ENCODE measurements around the gene ANO8.

The ANO8 gene

DNA sequence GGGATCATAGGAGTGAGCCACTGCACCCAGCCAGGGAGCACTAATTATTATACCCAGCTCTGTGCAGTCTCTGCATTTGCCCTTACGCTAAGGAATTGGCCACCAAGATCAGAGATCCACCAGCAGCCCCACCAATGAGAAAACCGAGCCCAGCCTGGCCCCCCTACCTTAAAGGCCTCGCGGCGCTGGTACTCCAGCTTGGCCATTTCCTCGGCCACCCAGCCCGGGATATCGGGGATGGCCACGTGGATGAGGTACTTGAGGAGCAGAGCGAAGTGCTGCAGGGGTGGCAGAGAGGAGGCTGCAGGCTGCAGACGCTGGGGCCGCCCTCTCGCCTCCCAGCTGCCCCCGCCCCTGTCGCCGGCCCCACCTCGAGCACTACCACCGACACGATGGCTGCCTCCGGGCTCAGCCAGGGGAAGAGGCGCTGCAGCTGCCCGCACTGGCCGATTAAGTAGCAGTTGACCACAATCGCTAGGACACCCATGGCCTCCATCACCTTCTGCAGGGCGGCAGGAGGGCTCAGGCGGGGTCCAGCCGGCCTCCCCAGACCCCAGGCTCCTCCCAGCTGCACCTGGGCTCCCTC is 7.5 kb downstream of the ANO8 start:
- DNase-seq: no peak

DNA sequence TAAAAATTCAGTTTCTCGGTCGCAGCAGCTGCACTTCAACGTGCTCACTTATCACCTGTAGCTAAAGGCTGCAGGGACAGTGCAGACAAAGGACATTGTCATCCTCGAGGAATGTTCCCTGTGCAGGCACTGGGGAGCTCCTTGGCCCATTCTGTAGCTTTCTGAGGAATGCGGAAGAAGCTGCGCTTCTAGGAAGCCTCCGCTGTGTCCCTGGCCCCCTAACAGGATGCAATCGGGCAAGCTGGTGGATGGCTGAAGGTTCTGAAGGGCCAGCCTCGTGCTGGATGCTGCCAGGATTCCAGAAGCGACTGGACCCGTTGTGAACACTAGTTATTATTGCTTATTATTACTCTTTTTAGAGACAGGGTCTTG is 8.1 kb downstream of the ANO8 start:
- no peak for DNase-seq

DNA sequence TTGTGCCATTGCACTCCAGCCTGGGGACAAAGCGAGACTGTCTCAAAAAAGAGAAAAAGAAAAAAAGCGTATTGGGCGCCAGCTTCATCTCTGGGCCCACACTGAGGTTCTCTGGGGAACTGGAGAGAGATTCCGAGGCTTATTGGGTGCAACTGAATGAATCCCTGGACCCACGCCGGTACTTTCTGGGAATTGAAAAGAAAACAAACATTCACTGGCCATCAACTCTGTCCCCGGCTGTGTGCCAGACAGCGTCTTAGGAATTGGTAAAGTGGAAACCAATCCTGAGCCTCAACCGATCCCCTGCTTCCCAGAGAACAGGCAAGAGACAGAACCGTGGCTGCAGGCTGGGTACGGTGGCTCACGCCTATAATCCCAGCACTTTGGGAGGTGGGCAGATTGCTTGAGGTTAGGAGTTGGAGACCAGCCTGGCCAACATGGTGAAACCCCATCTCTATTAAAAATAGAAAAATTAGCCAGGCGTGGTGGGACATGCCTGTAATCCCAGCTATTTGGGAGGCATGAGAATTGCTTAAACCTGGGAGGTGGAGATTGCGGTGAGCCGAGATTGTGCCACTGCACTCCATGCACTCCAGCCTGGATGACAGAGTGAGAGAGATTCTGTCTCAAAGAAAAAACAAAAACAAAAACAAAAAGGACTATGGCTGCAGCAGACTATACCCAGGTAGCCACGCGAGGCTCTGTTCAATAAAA is 8.6 kb downstream of the ANO8 start:
- DNase-seq: no peak

DNA sequence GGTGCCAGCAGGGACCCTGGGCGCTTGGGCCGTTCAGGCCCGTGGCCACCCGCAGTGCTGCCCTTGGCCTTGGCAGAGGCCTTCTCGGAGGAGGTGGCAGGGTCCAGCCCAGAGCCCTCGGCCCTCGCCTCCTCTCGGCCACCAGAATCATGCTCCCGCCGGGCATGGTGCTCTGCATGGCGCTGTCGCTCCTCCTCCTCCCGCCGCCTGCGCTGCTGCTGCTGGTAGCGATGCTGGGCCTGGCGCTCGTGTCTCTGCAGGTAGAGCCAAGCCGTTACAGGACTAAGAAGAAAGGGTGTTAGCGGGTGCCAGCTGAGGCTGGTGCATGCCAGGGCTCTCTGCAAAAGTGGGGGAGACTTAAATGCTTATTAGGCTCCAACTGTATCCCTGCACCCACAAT is 9.5 kb downstream of the ANO8 start:
- no peak for DNase-seq

DNA sequence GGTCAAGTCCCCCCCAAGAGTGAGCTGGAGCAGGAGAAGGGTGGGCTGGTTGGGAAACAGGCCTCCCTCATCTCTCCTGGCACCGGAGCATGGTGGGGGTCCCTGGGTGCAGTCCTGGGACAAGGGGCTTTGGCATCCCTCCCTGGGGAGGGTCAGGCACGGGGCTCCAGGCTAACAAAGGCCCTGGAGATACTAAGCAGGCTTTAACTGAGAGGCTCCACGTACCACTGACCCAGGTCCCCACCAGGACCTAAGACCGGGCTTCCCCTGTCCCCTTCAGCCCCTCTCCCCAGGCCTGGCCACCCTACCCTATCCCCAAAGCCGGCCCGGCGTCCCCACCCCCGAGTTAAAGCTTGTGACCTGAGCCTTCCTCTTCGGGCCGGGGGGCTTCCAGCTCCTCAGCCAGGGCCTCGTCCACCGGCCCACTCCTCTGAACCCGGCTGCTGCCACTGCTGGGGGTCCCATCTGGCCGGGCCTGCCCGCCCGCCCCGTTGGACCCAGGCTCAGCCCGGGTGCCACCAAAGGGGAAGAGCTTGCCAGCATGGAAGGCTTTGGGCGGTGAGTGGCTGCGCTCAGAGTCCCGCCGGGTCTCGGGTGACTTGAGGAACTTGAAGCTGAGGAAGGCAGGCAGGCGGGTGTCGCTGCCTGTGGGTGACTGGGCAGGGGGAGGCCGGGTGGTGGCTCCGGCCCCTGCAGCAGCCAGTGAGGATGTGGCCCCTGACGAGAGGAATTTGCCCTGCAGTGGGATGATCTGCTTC is 10.1 kb downstream of the ANO8 start:
- DNase-seq: no peak

DNA sequence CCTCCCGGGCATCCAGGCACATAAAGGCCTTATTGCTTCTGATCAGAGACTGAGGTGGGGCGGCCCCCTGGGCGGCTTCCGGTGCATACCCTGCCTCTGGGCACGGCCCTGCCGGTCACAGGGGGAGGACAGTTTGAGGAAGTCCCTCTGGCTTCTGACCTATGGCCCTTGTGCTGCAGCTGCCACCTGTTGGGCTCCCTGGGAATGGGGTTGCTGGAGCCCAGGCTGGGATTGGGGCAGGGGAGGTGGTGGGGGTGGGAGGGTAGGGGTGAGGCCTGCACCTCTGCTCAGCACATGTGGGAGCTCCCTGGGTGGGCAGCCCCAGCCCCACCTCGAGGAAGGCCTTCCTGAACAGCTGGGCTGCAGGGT is 10.7 kb downstream of the ANO8 start:
- DNase-seq: no peak

DNA sequence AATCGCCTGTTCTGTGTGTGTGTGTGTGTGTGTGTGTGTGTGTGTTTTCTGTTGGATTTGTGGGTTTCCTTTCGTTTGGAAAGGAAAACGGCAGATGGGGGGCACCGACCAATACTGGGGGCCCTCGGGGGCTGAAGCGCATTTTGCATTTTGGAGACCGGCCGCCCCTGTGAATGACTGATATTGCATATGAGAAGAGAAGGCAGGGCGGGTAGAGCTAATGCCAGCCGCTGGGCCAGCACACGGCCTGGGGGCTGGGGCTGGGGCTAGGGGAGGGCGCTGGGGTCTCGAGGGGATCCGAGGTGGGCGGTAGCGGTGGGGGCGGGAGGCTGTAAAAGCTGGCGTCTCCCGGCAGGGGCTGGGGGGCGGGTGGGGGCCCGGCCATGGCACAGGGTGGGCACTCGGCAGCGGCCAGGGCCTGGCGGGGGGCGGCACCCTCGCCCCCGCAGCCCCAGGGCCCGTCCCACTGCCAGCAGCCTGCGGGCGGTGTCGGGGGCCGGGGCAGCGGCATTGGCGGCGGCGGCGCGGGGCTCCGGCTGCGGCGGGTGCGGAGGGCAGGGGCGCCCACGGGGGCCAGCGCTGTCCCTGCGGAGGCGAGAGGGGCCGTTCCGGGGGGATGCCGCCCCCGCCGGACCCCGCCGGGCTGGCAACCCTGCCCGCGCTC is 11.2 kb downstream of the ANO8 start:
- DNase-seq: no peak

DNA sequence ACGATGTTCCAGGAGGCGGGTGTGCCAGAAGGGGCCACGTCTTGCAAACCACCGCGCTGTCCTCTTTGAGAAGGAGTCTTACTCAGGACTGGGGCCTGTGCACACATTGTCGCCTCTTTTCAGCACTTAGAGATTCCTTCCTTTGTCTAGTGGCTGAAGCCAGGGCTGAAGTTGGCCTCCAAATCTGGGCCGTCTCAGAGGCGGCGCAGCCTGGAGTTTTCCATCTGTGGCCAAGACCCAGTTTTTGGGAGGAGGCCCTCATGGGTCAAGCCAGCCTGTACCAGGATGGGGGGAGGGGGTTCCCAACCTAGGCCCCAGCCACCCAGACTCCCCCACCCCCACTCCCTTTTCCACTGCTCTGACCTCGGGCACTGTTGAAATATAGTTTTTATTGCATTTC is 11.8 kb downstream of the ANO8 start:
- no peak for DNase-seq

DNA sequence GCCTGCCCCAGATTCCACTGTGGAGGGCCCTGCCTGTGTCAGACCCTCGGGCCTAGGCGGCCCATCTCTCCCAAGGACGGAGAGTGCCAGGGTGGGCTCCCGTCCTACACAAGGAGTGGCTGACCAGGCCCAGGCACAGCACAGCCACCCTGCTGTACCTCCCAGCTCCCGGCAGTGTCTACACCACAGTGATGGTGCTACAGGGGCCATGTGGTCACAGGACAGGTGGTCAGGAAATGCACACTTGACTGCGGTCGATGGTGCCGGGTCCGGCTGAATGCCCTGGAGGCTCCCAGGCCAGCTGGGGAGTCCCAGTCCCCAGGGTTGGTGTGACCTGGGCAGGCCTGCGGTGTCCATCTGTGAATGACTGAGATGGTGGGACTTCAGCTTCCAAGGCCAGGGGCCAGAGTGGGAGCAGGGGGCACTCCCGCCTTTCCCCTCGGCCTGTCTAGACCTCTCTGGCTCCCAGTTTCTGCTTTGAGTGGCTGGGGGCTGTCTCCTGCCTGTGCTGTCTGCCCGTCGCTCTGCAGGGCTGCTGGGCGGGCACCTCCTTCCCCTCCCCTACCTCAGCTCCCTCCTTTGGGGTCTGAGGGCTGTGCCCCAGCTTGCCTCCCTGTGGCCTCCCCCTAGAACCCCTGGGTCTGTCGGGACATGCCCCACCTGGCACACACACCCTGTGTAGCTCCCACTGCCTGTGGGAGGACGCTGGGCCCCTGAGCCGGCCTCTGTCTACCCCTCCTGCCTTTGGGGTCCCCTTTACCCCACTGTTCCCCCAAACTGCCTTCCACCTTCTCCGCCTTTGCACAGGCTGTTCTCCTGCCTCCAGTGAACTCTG is 12.8 kb downstream of the ANO8 start:
- no peak for DNase-seq

DNA sequence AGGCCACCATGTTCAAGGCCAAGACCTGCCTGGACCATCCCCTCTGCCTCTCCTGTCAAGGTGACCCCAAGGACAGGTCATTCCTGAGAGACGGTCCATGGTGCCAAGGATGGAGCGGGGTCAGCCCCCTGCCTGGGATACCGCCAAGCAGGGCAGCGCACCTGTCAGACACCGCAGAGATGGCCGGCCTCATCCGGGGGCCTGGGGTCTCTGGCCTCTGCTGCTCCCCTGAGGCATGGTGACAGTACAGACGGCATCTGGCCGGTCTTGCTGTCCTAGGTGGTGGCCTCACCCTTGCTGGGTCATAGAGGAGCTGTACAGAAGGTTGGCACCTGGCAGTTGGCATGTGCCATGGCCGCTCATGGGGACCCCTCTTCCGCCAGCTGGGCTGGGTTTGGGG is 14.2 kb downstream of the ANO8 start:
- no peak for DNase-seq

DNA sequence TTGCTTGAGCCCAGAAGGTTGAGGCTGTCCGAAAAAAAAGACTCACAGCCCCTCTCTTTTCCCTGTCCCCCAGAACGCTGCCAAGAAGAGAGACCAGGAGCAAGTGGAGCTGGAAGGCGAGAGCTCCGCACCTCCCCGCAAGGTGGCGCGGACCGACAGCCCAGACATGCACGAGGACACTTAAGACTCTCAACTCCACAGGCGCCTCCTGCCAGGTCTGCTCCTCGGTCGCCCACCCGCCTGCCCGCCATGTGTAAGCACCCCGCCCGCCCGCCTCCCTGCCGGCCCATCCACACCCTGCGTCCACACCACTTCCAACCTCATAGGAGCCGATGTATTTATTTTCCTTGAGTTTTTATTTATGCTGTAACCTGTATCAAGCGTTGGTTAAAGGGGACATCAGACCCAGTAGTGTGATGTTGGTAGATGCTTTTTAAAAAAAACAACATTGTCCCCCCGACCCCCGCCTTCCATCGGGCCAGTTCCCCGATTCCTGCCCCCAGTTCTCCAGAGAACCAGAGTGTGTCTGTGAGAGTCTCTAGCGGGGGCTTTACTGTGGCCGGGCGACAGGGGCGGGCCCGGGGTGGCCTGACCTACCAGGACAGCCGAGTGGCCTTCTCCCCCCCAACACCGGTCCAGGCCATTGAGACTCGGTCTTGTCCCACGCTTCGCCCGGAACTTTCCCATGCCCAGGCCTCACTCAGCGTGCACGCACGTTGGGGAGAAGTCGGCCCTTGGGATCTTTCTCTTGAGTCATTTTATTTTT is 15.0 kb downstream of the ANO8 start:
- DNase-seq: no peak

DNA sequence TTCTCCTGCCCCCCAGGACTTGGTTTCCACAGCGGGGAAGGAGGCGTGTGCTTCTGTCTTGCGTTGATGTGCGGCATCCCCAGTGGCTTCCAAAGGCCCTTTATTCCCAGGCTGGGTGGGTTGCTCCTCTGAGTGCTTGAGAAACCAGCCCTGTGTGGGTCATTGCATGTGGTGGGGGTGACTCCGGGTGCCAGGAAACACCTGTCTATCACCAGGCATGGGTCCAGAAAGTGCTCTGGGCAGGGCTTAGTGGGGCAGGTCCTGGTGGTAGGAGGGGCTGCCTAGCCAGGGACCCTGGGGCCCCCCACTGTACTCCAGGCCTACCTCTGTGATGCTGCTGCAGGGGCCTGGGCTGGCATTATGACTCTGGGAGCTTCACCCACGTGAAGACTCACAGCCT is 15.7 kb downstream of the ANO8 start:
- DNase-seq: no peak

DNA sequence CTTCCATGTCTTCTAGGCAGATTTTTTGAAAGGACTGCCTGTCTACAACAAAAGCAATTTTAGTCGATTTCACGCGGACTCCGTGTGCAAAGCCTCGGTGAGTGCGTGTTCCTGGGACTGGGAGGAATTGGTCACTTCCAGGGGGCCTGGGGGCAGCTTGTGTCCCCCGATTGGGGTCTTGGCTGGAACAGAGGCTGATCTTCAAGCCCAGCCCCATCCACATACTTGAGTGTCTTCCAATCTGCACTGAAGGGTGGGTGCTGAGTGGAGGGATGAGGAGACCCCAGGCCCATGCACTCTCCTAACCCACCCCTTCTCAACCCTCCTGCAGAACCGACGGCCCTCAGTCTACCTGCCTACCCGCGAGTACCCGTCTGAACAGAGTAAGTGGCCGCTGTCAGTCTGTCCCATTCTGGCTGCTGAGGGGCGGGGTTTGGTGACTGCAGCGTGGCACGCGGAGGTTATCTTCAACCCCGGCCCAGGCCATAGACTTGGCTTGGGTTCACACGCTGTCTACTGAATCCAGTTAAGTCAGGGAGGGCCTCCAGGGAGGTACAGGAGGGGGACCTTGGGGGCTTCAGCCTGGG is 20.6 kb downstream of the ANO8 start:
- no peak for DNase-seq

DNA sequence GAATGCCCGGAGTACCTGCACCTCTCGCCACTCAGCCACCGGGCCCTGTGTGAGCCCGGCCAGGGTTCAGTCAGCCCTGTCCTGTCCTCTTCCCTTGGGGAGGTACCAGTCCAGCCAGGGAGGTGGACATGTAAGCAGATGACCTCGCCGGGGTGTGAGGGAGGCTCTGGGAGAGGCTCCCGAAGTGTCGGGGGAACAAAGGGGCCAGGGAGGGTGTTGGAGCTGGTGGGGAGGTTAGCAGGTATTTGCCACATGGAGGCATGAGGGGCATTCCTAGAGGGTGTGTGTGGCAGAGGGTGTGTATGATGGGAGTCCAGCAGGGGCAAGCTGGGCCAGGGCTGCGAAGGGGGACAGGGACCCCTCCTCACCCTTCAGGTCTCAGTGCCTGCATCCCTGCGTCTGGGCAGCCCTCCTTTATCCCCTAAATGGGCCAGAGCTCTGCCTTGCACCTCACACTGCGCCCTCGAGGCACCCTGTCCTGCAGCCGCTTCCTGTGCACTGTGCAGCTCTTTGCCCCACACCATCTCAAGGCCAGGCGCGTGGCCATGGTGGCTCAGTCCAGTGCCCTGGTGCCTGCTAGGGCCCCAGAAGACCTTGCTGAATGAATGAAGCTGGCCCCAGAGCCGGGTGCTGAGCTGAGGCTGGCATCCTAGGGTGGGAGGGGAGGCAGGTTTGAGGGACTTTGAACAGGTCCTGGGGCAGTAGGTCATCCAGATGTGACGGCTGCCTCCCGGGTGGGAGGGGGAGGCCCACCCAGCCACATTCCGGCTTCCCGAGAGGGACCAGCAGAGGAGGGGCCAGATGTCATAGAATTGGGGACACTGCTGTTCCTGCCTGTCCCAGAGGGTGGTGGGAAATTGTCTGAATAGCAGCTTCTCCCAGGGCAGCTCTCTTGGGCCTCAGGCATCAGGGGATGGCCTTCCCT is 22.2 kb downstream of the ANO8 start:
- no peak for DNase-seq

DNA sequence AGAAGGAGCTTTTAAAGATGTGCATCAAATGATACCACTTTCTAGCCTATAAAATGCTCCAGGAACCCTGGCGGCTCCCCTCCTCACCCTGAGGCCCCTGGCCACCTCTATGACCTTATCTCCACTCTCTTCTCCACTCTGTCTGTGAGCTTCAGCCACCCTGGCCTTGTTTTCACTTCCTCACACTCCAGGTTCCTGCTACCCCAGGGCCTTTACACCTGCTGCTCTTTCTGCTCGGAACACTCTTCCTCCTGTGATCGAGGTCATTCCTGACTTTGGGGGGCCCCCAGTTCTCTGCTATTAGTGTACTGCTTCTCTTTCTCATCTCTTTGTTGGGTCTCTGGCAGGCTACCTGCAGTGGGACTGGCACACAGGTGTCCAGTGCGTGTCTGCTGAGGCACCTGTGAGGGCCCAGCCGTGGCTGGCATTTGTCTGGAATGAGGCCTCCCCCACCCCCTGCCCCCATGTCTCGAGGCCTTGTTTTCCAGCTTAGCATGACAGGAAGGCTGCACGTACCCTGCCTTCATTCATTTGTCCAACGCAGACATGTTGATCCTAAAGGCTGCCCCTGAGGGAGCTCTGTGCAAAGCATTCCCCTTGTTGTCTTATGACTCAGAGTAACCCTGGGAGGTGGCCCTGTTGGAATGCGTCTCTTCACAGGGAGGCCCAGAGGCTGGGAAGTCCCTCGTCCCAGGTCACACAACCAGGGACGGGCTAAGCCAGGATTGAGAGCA is 23.0 kb downstream of the ANO8 start:
- DNase-seq: no peak

DNA sequence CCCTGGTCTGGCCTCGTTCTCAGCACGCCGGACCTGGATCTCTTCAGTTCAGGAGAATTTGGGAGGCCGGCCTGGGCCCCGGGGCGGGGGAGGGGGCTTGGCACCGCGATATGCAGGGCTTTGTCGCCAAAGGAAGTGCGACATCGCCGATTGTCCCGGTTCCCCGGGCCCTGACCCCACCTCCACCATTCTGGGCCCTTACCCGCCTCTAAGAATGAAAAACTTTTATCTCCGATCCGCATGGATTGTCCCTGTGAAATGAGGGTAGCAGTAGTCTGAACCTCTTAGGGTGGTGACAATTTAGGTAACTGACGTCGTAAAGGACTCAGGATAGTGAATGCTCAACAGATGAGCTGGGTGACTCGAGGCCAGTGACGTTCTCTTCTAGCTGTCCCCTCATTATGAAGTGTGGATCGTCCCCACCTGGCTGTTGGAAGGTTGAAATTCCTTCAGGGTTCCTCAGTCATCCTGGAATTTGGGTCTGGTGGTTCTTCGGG is 24.6 kb downstream of the ANO8 start:
- DNase-seq: no peak

DNA sequence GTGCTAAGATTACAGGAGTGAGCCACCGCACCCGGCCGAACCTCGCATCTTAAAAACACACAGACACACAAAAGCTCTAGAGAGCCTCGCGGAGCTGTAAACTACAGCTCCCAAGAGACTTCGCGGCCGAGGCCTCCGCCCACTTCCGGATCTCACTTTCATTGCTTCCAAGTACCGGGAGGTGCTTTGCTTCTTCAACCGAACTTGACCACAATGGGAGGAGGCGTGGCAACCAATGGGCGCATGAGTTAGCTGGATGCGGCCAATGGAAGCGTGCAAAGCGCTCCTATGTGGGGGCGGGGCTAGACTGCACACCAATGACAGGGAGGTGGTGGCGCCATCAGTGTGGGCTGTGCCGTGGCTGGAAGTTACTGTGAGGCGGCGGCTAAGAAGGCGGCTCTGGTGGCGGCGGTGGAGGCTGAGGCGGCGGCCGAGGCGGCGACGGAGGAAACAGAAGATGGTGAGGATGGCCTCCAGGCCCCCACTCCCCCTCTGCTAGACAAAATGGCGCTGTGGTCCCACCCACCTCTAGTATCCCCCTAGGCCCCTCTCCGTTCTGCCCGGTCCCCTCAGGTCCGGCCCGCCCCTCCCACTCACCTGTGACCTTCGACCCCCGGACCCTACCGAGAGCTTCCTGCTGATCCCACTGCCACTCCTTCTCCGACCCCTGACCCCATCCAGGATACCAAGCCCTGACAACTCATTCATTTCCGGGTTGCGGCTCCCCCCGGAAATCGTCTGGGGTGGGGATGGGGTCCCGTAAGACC is 25.3 kb downstream of the ANO8 start, which contains the start of gene DDA1:
TSS of gene DDA1 (plus strand) at position 366 of the 767 bp plus-strand sequence. CDS start at position 458, 92 bp downstream.
- DNase-seq: peak; percentile 78

DNA sequence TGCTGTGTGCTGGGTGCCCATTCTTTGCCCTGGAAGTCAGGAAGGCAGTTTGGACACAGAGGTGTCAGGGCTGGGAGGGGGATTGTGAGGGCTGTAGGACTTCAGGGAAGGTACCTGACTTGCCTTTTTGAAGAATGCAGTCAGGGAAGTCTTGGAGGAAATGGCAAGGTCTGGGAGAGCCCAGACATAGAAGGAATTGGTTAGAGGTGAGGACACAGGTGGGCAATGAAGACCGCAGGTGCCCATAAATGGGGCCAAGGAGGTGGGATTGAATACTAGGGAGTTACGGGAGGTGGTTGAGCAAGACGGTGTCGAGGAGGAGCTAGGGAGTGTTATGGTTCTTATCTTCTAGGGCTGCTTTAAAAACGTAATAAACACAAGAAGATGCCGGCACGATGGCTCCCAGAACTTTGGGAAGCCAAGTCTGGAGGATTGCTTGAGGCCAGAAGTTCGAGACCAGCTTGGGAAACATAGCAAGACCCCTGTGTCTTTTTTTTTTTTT is 26.7 kb downstream of the ANO8 start:
- DNase-seq: no peak
